GM23338 (cell line): ENCODE data around the gene SEMA5A. TPM values are rescaled to one million over a fixed set of nuclear protein-coding genes. Genes with fewer than 3 reads are reported as not detected.

Experiments used
- ATAC-seq: fragments of 200-7000 bp; cut with Tn5 transposase; 3 replicates; pipeline ENCODE4 v1.9.1; 2020
- DNase-seq: peaks from one replicate; pipeline ENCODE4 v3.0.0-alpha.2; 2015; ENCODE audit warnings: low spot score
- H2AFZ ChIP-seq: fragments of 200-600 bp; sonication (generic); 2 replicates; pipeline ENCODE4 v1.8.0; 2016; ENCODE audit warnings: antibody characterized with exemption, mild to moderate bottlenecking, moderate library complexity
- H3F3A ChIP-seq: fragments of 200-600 bp; sonication (generic); replicated peaks from 2 replicates; pipeline ENCODE4 v1.8.0; 2017; ENCODE audit warnings: antibody characterized with exemption, mixed run types, low read depth
- H3K27ac ChIP-seq: fragments of 200-600 bp; sonication (generic); 2 replicates; pipeline ENCODE4 v1.6.1; 2016; ENCODE audit warnings: low read depth
- H3K27me3 ChIP-seq: fragments of 200-600 bp; sonication (generic); 2 replicates; pipeline ENCODE4 v1.8.0; 2016; ENCODE audit warnings: mild to moderate bottlenecking, mixed run types, moderate library complexity; ENCODE audit not compliant: insufficient read depth
- H3K36me3 ChIP-seq: fragments of 200-600 bp; sonication (generic); 2 replicates; pipeline ENCODE4 v1.8.0; 2016; ENCODE audit warnings: mild to moderate bottlenecking; ENCODE audit not compliant: insufficient read depth
- H3K4me1 ChIP-seq: fragments of 200-600 bp; sonication (generic); 2 replicates; pipeline ENCODE4 v1.8.0; 2016; ENCODE audit warnings: mild to moderate bottlenecking, moderate library complexity; ENCODE audit not compliant: insufficient read depth
- H3K4me2 ChIP-seq: fragments of 200-600 bp; sonication (generic); 2 replicates; pipeline ENCODE4 v1.7.1; 2017; ENCODE audit warnings: mixed run types
- H3K4me3 ChIP-seq: fragments of 200-600 bp; sonication (generic); 2 replicates; pipeline ENCODE4 v1.6.1; 2016; ENCODE audit warnings: mixed run types
- H3K79me2 ChIP-seq: fragments of 200-600 bp; sonication (generic); replicated peaks from 2 replicates; pipeline ENCODE4 v1.8.0; 2017; ENCODE audit warnings: mild to moderate bottlenecking; ENCODE audit not compliant: insufficient read depth
- H3K9me2 ChIP-seq: fragments of 200-600 bp; sonication (generic); 2 replicates; pipeline ENCODE4 v1.8.0; 2017; ENCODE audit not compliant: insufficient read depth
- H4K20me1 ChIP-seq: fragments of 200-600 bp; sonication (generic); replicated peaks from 2 replicates; pipeline ENCODE4 v1.8.0; 2017; ENCODE audit warnings: mild to moderate bottlenecking; ENCODE audit not compliant: insufficient read depth
- H3K27ac Mint-ChIP-seq: 2 replicates; pipeline ENCODE4 v1.8.0; 2020; ENCODE audit warnings: inconsistent platforms, mild to moderate bottlenecking, moderate library complexity, mixed read lengths
- H3K27me3 Mint-ChIP-seq: 3 replicates; pipeline ENCODE4 v1.8.0; 2022; ENCODE audit warnings: low read depth, mild to moderate bottlenecking, moderate library complexity, mixed read lengths, inconsistent platforms; ENCODE audit not compliant: insufficient read depth, poor library complexity
- H3K36me3 Mint-ChIP-seq: 3 replicates; pipeline ENCODE4 v1.8.0; 2021; ENCODE audit warnings: low read depth, mild to moderate bottlenecking, inconsistent platforms, moderate library complexity, mixed read lengths
- H3K4me1 Mint-ChIP-seq: 3 replicates; pipeline ENCODE4 v1.8.0; 2020; ENCODE audit warnings: mild to moderate bottlenecking, inconsistent platforms, mixed read lengths
- H3K4me3 Mint-ChIP-seq: 3 replicates; pipeline ENCODE4 v1.8.0; 2021; ENCODE audit warnings: moderate library complexity, mild to moderate bottlenecking, inconsistent platforms, mixed read lengths
- H3K9me3 Mint-ChIP-seq: 3 replicates; pipeline ENCODE4 v1.8.0; 2020; ENCODE audit warnings: moderate library complexity, mild to moderate bottlenecking, inconsistent platforms, mixed read lengths
- CREB1 ChIP-seq: fragments of 250-450 bp; sonication (Bioruptor Pico); IDR thresholded peaks from 2 replicates; pipeline ENCODE4 v1.5.0; 2020; ENCODE audit warnings: low read depth, mild to moderate bottlenecking, moderate library complexity
- EZH2 ChIP-seq: fragments of 200-600 bp; sonication (generic); IDR thresholded peaks from one replicate; pipeline ENCODE4 v1.8.0; 2017; ENCODE audit warnings: antibody characterized with exemption, mild to moderate bottlenecking, low read depth; ENCODE audit not compliant: unreplicated experiment
- EZH2phosphoT487 ChIP-seq: fragments of 200-600 bp; sonication (generic); IDR thresholded peaks from one replicate; pipeline ENCODE4 v1.8.1; 2018; ENCODE audit warnings: antibody characterized with exemption; ENCODE audit not compliant: unreplicated experiment
- JUNB ChIP-seq: IDR thresholded peaks from one replicate; pipeline ENCODE4 v1.6.1; 2016; ENCODE audit warnings: antibody characterized with exemption; ENCODE audit not compliant: unreplicated experiment
- POLR2AphosphoS5 ChIP-seq: IDR thresholded peaks from 2 replicates; pipeline ENCODE4 v1.6.1; 2016; ENCODE audit warnings: antibody characterized with exemption, low read depth
- STAT1 ChIP-seq: IDR thresholded peaks from one replicate; pipeline ENCODE4 v1.6.1; 2016; ENCODE audit warnings: antibody characterized with exemption; ENCODE audit not compliant: unreplicated experiment
- ZNF114 ChIP-seq: fragments of 250-450 bp; sonication (Bioruptor Pico); IDR thresholded peaks from 2 replicates; pipeline ENCODE4 v1.5.0; 2020; ENCODE audit warnings: mild to moderate bottlenecking, moderate library complexity
- ZNF331 ChIP-seq: fragments of 250-450 bp; sonication (Bioruptor Pico); IDR thresholded peaks from 2 replicates; pipeline ENCODE4 v1.5.0; 2020; ENCODE audit warnings: low read depth, mild to moderate bottlenecking, moderate library complexity
- ZNF462 ChIP-seq: fragments of 250-450 bp; sonication (Bioruptor Pico); IDR thresholded peaks from 2 replicates; pipeline ENCODE4 v1.5.0; 2020; ENCODE audit warnings: mild to moderate bottlenecking, moderate library complexity
- polyA plus RNA-seq: library from polyadenylated mRNA; unstranded; fragments of >200 nt; fragmentation: Nextera tagmentation; extraction: Ambion mirVana; gene quantifications from 2 replicates; pipeline ENCODE4 v1.2.1, GENCODE V29; 2016
- total RNA-seq: library from RNA; depleted of rRNA; stranded (reverse); fragments of >200 nt; shearing (Covaris generic); gene quantifications from 2 replicates; pipeline ENCODE4 v1.2.3, GENCODE V29; 2014
- TF ChIP-seq, protein P1 (sequence below): IDR thresholded peaks from 2 replicates; pipeline ENCODE4 v1.6.1; 2016; ENCODE audit warnings: antibody characterized with exemption
- TF ChIP-seq, protein P2 (sequence below), 2 experiments: fragments of 200-600 bp in 1 of 2; sonication (generic) in 1 of 2; conservative IDR thresholded peaks; 2 replicates each; pipeline versions ENCODE4 v1.5.1 to v1.6.1; 2016 to 2017; ENCODE audit warnings: antibody characterized with exemption in 2 of 2, low read depth in 2 of 2, mild to moderate bottlenecking in 2 of 2, moderate library complexity in 1 of 2

Gene SEMA5A
- total and polyA plus RNA-seq, 2 experiments from 2014 or later = 2.1 to 8.1 TPM

GRCh38 chr5:9054821-9055589 lies 490.9 kb downstream of the SEMA5A start (continued):
- TF ChIP-seq ZNF462 (CRISPR knock-in tag) = no peak
- TF ChIP-seq JUNB = no peak
- TF ChIP-seq, protein P1, sequence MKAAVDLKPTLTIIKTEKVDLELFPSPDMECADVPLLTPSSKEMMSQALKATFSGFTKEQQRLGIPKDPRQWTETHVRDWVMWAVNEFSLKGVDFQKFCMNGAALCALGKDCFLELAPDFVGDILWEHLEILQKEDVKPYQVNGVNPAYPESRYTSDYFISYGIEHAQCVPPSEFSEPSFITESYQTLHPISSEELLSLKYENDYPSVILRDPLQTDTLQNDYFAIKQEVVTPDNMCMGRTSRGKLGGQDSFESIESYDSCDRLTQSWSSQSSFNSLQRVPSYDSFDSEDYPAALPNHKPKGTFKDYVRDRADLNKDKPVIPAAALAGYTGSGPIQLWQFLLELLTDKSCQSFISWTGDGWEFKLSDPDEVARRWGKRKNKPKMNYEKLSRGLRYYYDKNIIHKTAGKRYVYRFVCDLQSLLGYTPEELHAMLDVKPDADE = no peak
- TF ChIP-seq POLR2AphosphoS5 = no peak
- TF ChIP-seq ZNF114 (CRISPR knock-in tag) = no peak

- no peaks in the 10 kb centered on the region for H3K4me1 ChIP-seq
- no peaks in the 10 kb centered on the region for H3K9me3 Mint-ChIP-seq
- H3K36me3 ChIP-seq = no peaks in the 10 kb centered on the region
- no peak for DNase-seq
- no peaks in the 10 kb centered on the region for H3K36me3 Mint-ChIP-seq
- H3K4me3 ChIP-seq = no peak overlapping the region
- H3K27ac Mint-ChIP-seq = no peak overlapping the region
- no peak overlapping the region for H3K27ac ChIP-seq
- H2AFZ ChIP-seq = no peak overlapping the region
- H3K79me2 ChIP-seq = no peaks in the 10 kb centered on the region
- no peaks in the 10 kb centered on the region for H3F3A ChIP-seq
- no peaks in the 10 kb centered on the region for H4K20me1 ChIP-seq
- no peaks in the 10 kb centered on the region for H3K27me3 ChIP-seq
- no peaks in the 10 kb centered on the region for H3K4me1 Mint-ChIP-seq
- no peaks in the 10 kb centered on the region for H3K27me3 Mint-ChIP-seq
- no peaks in the 10 kb centered on the region for H3K9me2 ChIP-seq
- no peak for TF ChIP-seq ZNF331 (CRISPR knock-in tag)
- no peak for TF ChIP-seq CREB1 (CRISPR knock-in tag)
- no peak for TF ChIP-seq EZH2
- no peak for TF ChIP-seq EZH2phosphoT487
- no peak for TF ChIP-seq JUNB
- no peak for TF ChIP-seq STAT1
- TF ChIP-seq, protein P2, sequence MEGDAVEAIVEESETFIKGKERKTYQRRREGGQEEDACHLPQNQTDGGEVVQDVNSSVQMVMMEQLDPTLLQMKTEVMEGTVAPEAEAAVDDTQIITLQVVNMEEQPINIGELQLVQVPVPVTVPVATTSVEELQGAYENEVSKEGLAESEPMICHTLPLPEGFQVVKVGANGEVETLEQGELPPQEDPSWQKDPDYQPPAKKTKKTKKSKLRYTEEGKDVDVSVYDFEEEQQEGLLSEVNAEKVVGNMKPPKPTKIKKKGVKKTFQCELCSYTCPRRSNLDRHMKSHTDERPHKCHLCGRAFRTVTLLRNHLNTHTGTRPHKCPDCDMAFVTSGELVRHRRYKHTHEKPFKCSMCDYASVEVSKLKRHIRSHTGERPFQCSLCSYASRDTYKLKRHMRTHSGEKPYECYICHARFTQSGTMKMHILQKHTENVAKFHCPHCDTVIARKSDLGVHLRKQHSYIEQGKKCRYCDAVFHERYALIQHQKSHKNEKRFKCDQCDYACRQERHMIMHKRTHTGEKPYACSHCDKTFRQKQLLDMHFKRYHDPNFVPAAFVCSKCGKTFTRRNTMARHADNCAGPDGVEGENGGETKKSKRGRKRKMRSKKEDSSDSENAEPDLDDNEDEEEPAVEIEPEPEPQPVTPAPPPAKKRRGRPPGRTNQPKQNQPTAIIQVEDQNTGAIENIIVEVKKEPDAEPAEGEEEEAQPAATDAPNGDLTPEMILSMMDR (conservative IDR thresholded peaks at IDR 0.05; ENCODE audit: low read depth in 2 of 2) = no peak
- TF ChIP-seq, protein P1 = no peak
- ATAC-seq = no peak
- no peak overlapping the region for H3K4me2 ChIP-seq
- H3K4me3 Mint-ChIP-seq = no peak overlapping the region
Measured at GRCh38 chr5:9054322-9054721, 491.6 kb downstream of the SEMA5A start.
